ENCODE data around the gene NFYA. TPM values are rescaled to one million over a fixed set of nuclear protein-coding genes. Genes with fewer than 3 reads are reported as not detected.

The NFYA gene
- total and polyA plus RNA-seq, 2 of the 4 experiments (the other 2 are of a cell fraction), result 10.9 to 28.5 TPM

DNA sequence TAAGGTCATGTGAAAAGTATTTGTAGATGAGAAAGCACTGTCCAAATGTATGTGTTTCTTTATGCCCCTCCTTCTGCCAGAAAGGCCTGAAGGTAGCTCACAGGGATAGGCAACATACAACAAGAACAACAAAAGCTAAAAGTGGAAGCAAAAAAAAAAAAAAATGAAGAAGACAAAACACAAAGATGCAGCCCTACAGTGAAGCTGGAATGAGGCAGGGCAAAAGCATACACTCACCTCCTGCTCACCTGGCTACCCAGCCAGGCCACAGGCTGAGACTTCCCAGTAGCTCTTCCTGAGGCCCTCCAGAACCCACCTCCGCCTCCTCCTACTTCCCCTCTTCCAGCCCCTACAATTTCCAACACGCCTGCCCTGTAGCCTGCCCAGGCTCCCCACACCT, 36.2 kb upstream of the NFYA start:
- ATAC-seq (ENCODE audit: low read depth), result no peak
- Histone ChIP-seq H3K56ac (ENCODE audit: extremely low read depth, insufficient read depth, low read length) (no peak overlapping the region), H3K23ac (ENCODE audit: low read depth, low read length) (no peak overlapping the region), H4K8ac (ENCODE audit: low read depth in 2 of 2, low read length in 2 of 2) (no peak overlapping the region), H2AK5ac (ENCODE audit: low read depth, low read length) (no peak overlapping the region), H4K20me1 (ENCODE audit: insufficient read depth, low read length) (no peaks in the 10 kb centered on the region), H4K5ac (ENCODE audit: low read depth, low read length) (no peak overlapping the region), H3K9ac (ENCODE audit: low read depth, low read length) (no peak overlapping the region), H3K4ac (ENCODE audit: low read depth, low read length) (no peak overlapping the region), H3K79me1 (ENCODE audit: low read depth in 1 of 2, low read length in 2 of 2) (no peaks in the 10 kb centered on the region), H4K91ac (ENCODE audit: insufficient read depth, low read depth, low read length) (no peak overlapping the region), H3K4me3 (ENCODE audit: insufficient read depth, low read depth, low read length) (no peak overlapping the region), H2BK15ac (ENCODE audit: low read depth, low read length) (no peak overlapping the region), H3K4me1 (ENCODE audit: control insufficient read depth, insufficient read depth, low read length) (no peaks in the 10 kb centered on the region), H2AFZ (replicated peaks; ENCODE audit: low read length, poor library complexity) (no peak overlapping the region), H3K27me3 (ENCODE audit: control insufficient read depth, insufficient read depth, low read length) (peaks cover 15% of the 10 kb centered on the region), H2BK5ac (ENCODE audit: low read depth, low read length, poor library complexity, severe bottlenecking) (no peak overlapping the region), H3K14ac (replicated peaks; ENCODE audit: low read depth, low read length) (no peak overlapping the region), H3K27ac (ENCODE audit: insufficient read depth, low read length) (no peak overlapping the region), H3K4me2 (ENCODE audit: low read depth, low read length) (no peak overlapping the region), H3K36me3 (ENCODE audit: control insufficient read depth, insufficient read depth, low read length) (no peaks in the 10 kb centered on the region), H2AK9ac (replicated peaks; ENCODE audit: low read depth, low read length, poor library complexity) (no peak overlapping the region), H3K18ac (ENCODE audit: low read depth, low read length) (no peak overlapping the region), H3K9me3 (ENCODE audit: control insufficient read depth, insufficient read depth, low read length) (no peaks in the 10 kb centered on the region), H3K9me1 (ENCODE audit: insufficient read depth, low read length) (no peaks in the 10 kb centered on the region), H2BK120ac (ENCODE audit: low read depth, low read length) (no peak overlapping the region), H2BK20ac (ENCODE audit: low read depth, low read length) (no peak overlapping the region)
- WGBS, 2 experiments (ENCODE audit: extremely low coverage in 2 of 2, insufficient read length in 1 of 2), result 71% methylated on average over 1 of the region's 2 CpGs; no CpG with 5 or more reads in 1 of the 2 experiments
- TF ChIP-seq RCOR1 (IDR thresholded peaks at IDR 0.05; ENCODE audit: insufficient replicate concordance, low read length) (no peak), SMC3 (IDR thresholded peaks at IDR 0.05; ENCODE audit: low read depth, low read length) (no peak), RAD21 (IDR thresholded peaks at IDR 0.05; ENCODE audit: low read length) (no peak), POLR2A (IDR thresholded peaks at IDR 0.05; ENCODE audit: low read depth, low read length) (no peak), RFX5 (IDR thresholded peaks at IDR 0.05; ENCODE audit: low read depth, low read length) (no peak)
- dilution Hi-C loops (cut with HindIII; ENCODE audit: low sequenced_read_pairs, unreplicated experiment), result no loop called here
- BruUV-seq (replicated peaks), result no TSS peak
- ChIA-PET POLR2A (ENCODE audit: unreplicated experiment) (no interaction called here), CTCF (interaction anchor here (0.6 kb wide), 1 partner anchor 319 kb away, joined by 3 read pairs; no protein-coding TSS in a partner anchor)
- no peak for DNase-seq
- in situ Hi-C loops (cut with MboI; ENCODE audit: low sequenced_read_pairs), result loop anchor here (25.0 kb wide), 2 partner anchors 1049 to 1674 kb away; no protein-coding TSS in a partner anchor
- intact Hi-C loops (cut with micrococcal nuclease), result no loop called here

All from IMR-90 (cell line).